HEK293 (cell line): ENCODE measurements around the gene NIPAL3.
A peak's percentile ranks its signal among the peaks of the same experiment; 100 is the strongest.

Experiments used
- CTCF ChIA-PET: fragments of 350-600 bp; formaldehyde crosslinking; extraction: SDS; loops from one replicate; lab custom pipeline; 2021; ENCODE audit warnings: antibody characterized with exemption; lab: Yijun Ruan, JAX
- POLR2A ChIA-PET: fragments of 300-600 bp; formaldehyde crosslinking; extraction: SDS; loops from one replicate; lab custom pipeline; 2020; ENCODE audit warnings: antibody characterized with exemption, inconsistent platforms; lab: Yijun Ruan, JAX
- H3K27ac ChIP-seq: fragments of 200-500 bp; sonication (Bioruptor generic); 2 replicates; pipeline ENCODE4 v1.5.1; 2014; ENCODE audit warnings: low read depth, low read length, control low read depth, inconsistent platforms; ENCODE audit errors: extremely low read depth
- H3K36me3 ChIP-seq, 2 experiments: fragments of 200-500 bp in 1 of 2; sonication (Bioruptor generic) in 1 of 2; 1 replicate in 1 of 2; 2 replicates in 1 of 2; pipeline ENCODE4 v1.5.1; 2014 to 2017; ENCODE audit warnings: inconsistent platforms in 2 of 2, low read length in 2 of 2; ENCODE audit not compliant: control insufficient read depth in 2 of 2, insufficient read depth in 1 of 2
- H3K4me1 ChIP-seq: fragments of 200-500 bp; sonication (Bioruptor generic); 2 replicates; pipeline ENCODE4 v1.5.1; 2014; ENCODE audit warnings: mild to moderate bottlenecking, low read length, inconsistent platforms; ENCODE audit not compliant: control insufficient read depth, insufficient read depth
- H3K4me3 ChIP-seq: 2 replicates; pipeline ENCODE4 v1.5.1; 2011; ENCODE audit warnings: low read depth, mild to moderate bottlenecking, control low read depth, low read length, moderate library complexity
- H3K9me3 ChIP-seq: fragments of 200-500 bp; sonication (Bioruptor generic); 2 replicates; pipeline ENCODE4 v1.5.1; 2014; ENCODE audit warnings: low read depth, low read length, inconsistent platforms; ENCODE audit not compliant: control insufficient read depth, insufficient read depth
- CTCF ChIP-seq: fragments of 450-650 bp; formaldehyde crosslinking; IDR thresholded peaks from 2 replicates; pipeline ENCODE4 v1.5.1; 2016; ENCODE audit warnings: missing biosample characterization, missing genetic modification characterization
- EGR2 ChIP-seq: fragments of 450-650 bp; formaldehyde crosslinking; IDR thresholded peaks from 2 replicates; pipeline ENCODE4 v1.5.1; 2016; ENCODE audit warnings: low read depth, missing biosample characterization, missing genetic modification characterization
- GLIS2 ChIP-seq: fragments of 450-650 bp; formaldehyde crosslinking; IDR thresholded peaks from 2 replicates; pipeline ENCODE4 v1.5.1; 2016; ENCODE audit warnings: missing biosample characterization, missing genetic modification characterization
- KLF17 ChIP-seq: fragments of 450-650 bp; formaldehyde crosslinking; IDR thresholded peaks from 2 replicates; pipeline ENCODE4 v1.5.1; 2016; ENCODE audit warnings: missing biosample characterization, missing genetic modification characterization
- REPIN1 ChIP-seq: fragments of 450-650 bp; formaldehyde crosslinking; IDR thresholded peaks from 2 replicates; pipeline ENCODE4 v1.5.1; 2017; ENCODE audit warnings: missing biosample characterization, missing genetic modification characterization, low read depth
- SCRT2 ChIP-seq: fragments of 450-650 bp; formaldehyde crosslinking; IDR thresholded peaks from 2 replicates; pipeline ENCODE4 v1.5.1; 2016; ENCODE audit warnings: missing biosample characterization, missing genetic modification characterization
- ZBTB21 ChIP-seq: fragments of 450-650 bp; formaldehyde crosslinking; IDR thresholded peaks from 2 replicates; pipeline ENCODE4 v1.5.1; 2017; ENCODE audit warnings: missing biosample characterization, missing genetic modification characterization
- ZNF112 ChIP-seq: fragments of 450-650 bp; formaldehyde crosslinking; IDR thresholded peaks from 2 replicates; pipeline ENCODE4 v1.5.0; 2017; ENCODE audit warnings: missing biosample characterization, missing genetic modification characterization
- ZNF132 ChIP-seq: fragments of 450-650 bp; formaldehyde crosslinking; IDR thresholded peaks from 2 replicates; pipeline ENCODE4 v1.5.1; 2017; ENCODE audit warnings: missing biosample characterization, missing genetic modification characterization, borderline replicate concordance
- ZNF140 ChIP-seq: fragments of 450-650 bp; formaldehyde crosslinking; IDR thresholded peaks from 2 replicates; pipeline ENCODE4 v1.5.1; 2016; ENCODE audit warnings: missing biosample characterization, missing genetic modification characterization
- ZNF24 ChIP-seq: fragments of 450-650 bp; formaldehyde crosslinking; IDR thresholded peaks from 2 replicates; pipeline ENCODE4 v1.5.1; 2016; ENCODE audit warnings: missing biosample characterization, missing genetic modification characterization
- ZNF266 ChIP-seq: fragments of 450-650 bp; formaldehyde crosslinking; IDR thresholded peaks from 2 replicates; pipeline ENCODE4 v1.5.1; 2016; ENCODE audit warnings: missing biosample characterization, missing genetic modification characterization, low read depth
- ZNF274 ChIP-seq, 2 experiments: fragments of 200-500 bp in 1 of 2; fragments of 450-650 bp in 1 of 2; sonication (Bioruptor generic) in 1 of 2; formaldehyde crosslinking in 1 of 2; IDR thresholded peaks; 2 replicates each; pipeline versions ENCODE4 v1.5.1 to v1.6.1; 2014 to 2016; ENCODE audit warnings: borderline replicate concordance in 1 of 2, inconsistent platforms in 1 of 2, low read length in 1 of 2, missing biosample characterization in 1 of 2, missing genetic modification characterization in 1 of 2
- ZNF341 ChIP-seq: fragments of 450-650 bp; formaldehyde crosslinking; IDR thresholded peaks from 2 replicates; pipeline ENCODE4; 2016; ENCODE audit warnings: low read depth, missing biosample characterization, missing genetic modification characterization
- ZNF354C ChIP-seq: fragments of 450-650 bp; formaldehyde crosslinking; IDR thresholded peaks from 2 replicates; pipeline ENCODE4 v1.5.1; 2016; ENCODE audit warnings: missing biosample characterization, missing genetic modification characterization, low read depth, borderline replicate concordance
- ZNF544 ChIP-seq: fragments of 450-650 bp; formaldehyde crosslinking; IDR thresholded peaks from 2 replicates; pipeline ENCODE4 v1.5.0; 2017; ENCODE audit warnings: missing biosample characterization, missing genetic modification characterization
- ZNF645 ChIP-seq: fragments of 450-650 bp; formaldehyde crosslinking; IDR thresholded peaks from 2 replicates; pipeline ENCODE4; 2016; ENCODE audit warnings: missing biosample characterization, missing genetic modification characterization
- ZNF670 ChIP-seq: fragments of 450-650 bp; formaldehyde crosslinking; IDR thresholded peaks from 2 replicates; pipeline ENCODE4 v1.5.1; 2016; ENCODE audit warnings: missing biosample characterization, missing genetic modification characterization, low read depth
- ZNF692 ChIP-seq: fragments of 450-650 bp; formaldehyde crosslinking; IDR thresholded peaks from 2 replicates; pipeline ENCODE4 v1.5.1; 2016; ENCODE audit warnings: missing biosample characterization, missing genetic modification characterization
- ZNF76 ChIP-seq: fragments of 450-650 bp; formaldehyde crosslinking; IDR thresholded peaks from 2 replicates; pipeline ENCODE4; 2016; ENCODE audit warnings: low read depth, missing biosample characterization, missing genetic modification characterization, borderline replicate concordance
- ZNF776 ChIP-seq: fragments of 450-650 bp; formaldehyde crosslinking; IDR thresholded peaks from 2 replicates; pipeline ENCODE4 v1.5.0; 2017; ENCODE audit warnings: missing biosample characterization, missing genetic modification characterization, borderline replicate concordance
- ZSCAN16 ChIP-seq: fragments of 450-650 bp; formaldehyde crosslinking; IDR thresholded peaks from 2 replicates; pipeline ENCODE4 v1.5.1; 2016; ENCODE audit warnings: missing biosample characterization, missing genetic modification characterization
- TF ChIP-seq, protein P1 (sequence below): fragments of 450-650 bp; formaldehyde crosslinking; IDR thresholded peaks from 2 replicates; pipeline ENCODE4 v1.5.1; 2016; ENCODE audit warnings: missing biosample characterization, missing genetic modification characterization
- TF ChIP-seq, protein P2 (sequence below): fragments of 450-650 bp; formaldehyde crosslinking; IDR thresholded peaks from 2 replicates; pipeline ENCODE4 v1.5.1; 2016; ENCODE audit warnings: missing biosample characterization, missing genetic modification characterization

The NIPAL3 gene

GRCh38 chr1:24390924-24391782, 24.4 kb upstream of the NIPAL3 start:
- Histone ChIP-seq H3K4me3 (no peak overlapping the region), H3K36me3 (peaks cover 5 to 46% of the 10 kb centered on the region in 2 experiments; a peak in 2 of 3 replicates), H3K9me3 (no peaks in the 10 kb centered on the region), H3K27ac (no peak overlapping the region), H3K4me1 (no peaks in the 10 kb centered on the region)
- ChIA-PET POLR2A (interaction anchor here (0.5 to 2.4 kb wide), 3 partner anchors 189 to 267 kb away, joined by 5 to 12 read pairs (median 7); no protein-coding TSS in a partner anchor), CTCF (interaction anchor here (0.5 to 11.2 kb wide), 90 partner anchors 9 to 664 kb away, joined by 3 to 611 read pairs (median 5); partner anchors contain the start of genes GRHL3, IFNLR1, MYOM3 and NIPAL3)
- peak; percentile 44; the same call in 1 of the 2 replicates for TF ChIP-seq ZBTB21 (tag by site-specific recombination)
- no peak for TF ChIP-seq REPIN1 (tag by site-specific recombination)
- no peak for TF ChIP-seq GLIS2 (tag by site-specific recombination)
- no peak for TF ChIP-seq ZNF274 (IDR thresholded peaks at IDR 0.05; ENCODE audit: low read length)
- no peak for TF ChIP-seq ZNF274 (tag by site-specific recombination; IDR thresholded peaks at IDR 0.05; ENCODE audit: borderline replicate concordance)
- TF ChIP-seq ZNF692: no peak
- TF ChIP-seq ZNF341 (tag by site-specific recombination): no peak
- no peak for TF ChIP-seq SCRT2 (tag by site-specific recombination)
- no peak for TF ChIP-seq ZNF544 (tag by site-specific recombination)
- no peak for TF ChIP-seq ZSCAN16 (tag by site-specific recombination)
- TF ChIP-seq, protein P1, sequence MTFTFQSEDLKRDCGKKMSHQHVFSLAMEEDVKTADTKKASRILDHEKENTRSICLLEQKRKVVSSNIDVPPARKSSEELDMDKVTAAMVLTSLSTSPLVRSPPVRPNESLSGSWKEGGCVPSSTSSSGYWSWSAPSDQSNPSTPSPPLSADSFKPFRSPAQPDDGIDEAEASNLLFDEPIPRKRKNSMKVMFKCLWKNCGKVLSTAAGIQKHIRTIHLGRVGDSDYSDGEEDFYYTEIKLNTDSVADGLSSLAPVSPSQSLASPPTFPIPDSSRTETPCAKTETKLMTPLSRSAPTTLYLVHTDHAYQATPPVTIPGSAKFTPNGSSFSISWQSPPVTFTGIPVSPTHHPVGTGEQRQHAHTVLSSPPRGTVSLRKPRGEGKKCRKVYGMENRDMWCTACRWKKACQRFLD (tag by site-specific recombination): no peak
- TF ChIP-seq ZNF354C (tag by site-specific recombination): no peak
- peak; percentile 80 for TF ChIP-seq CTCF (tag by site-specific recombination)
- TF ChIP-seq, protein P2, sequence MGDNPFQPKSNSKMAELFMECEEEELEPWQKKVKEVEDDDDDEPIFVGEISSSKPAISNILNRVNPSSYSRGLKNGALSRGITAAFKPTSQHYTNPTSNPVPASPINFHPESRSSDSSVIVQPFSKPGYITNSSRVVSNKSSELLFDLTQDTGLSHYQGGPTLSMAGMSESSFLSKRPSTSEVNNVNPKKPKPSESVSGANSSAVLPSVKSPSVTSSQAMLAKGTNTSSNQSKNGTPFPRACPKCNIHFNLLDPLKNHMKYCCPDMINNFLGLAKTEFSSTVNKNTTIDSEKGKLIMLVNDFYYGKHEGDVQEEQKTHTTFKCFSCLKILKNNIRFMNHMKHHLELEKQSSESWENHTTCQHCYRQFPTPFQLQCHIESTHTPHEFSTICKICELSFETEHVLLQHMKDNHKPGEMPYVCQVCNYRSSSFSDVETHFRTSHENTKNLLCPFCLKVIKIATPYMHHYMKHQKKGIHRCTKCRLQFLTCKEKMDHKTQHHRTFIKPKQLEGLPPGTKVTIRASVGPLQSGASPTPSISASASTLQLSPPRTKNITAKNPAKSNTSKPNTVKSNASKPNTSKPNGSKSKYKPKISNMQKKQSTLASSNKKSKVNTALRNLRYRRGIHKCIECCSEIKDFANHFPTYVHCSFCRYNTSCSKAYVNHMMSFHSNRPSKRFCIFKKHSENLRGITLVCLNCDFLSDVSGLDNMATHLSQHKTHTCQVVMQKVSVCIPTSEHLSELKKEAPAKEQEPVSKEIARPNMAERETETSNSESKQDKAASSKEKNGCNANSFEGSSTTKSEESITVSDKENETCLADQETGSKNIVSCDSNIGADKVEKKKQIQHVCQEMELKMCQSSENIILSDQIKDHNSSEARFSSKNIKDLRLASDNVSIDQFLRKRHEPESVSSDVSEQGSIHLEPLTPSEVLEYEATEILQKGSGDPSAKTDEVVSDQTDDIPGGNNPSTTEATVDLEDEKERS (tag by site-specific recombination): no peak
- TF ChIP-seq ZNF132: no peak
- no peak for TF ChIP-seq ZNF112 (tag by site-specific recombination)
- TF ChIP-seq ZNF24: no peak
- no peak for TF ChIP-seq ZNF670 (tag by site-specific recombination)
- peak; percentile 35; the same call in 1 of the 2 replicates for TF ChIP-seq ZNF76 (tag by site-specific recombination)
- no peak for TF ChIP-seq EGR2 (tag by site-specific recombination)
- TF ChIP-seq ZNF645 (tag by site-specific recombination): no peak
- TF ChIP-seq KLF17 (tag by site-specific recombination): no peak
- TF ChIP-seq ZNF140: no peak
- no peak for TF ChIP-seq ZNF776 (tag by site-specific recombination)
- no peak for TF ChIP-seq ZNF266 (tag by site-specific recombination)
